Endothelial cell of umbilical vein (primary cell): ENCODE measurements around the gene MBL2. TPM values are rescaled to one million over a fixed set of nuclear protein-coding genes. Genes with fewer than 3 reads are reported as not detected.

Source experiments
- BruUV-seq: library from RNA; stranded (reverse); fragments of 400-500 nt; replicated peaks from 2 replicates; lab custom pipeline; 2021; lab: Mats Ljungman, UMichigan
- CTCF ChIA-PET: fragments of 300-600, 350-600 bp; sonication (Branson Sonifier 250); formaldehyde crosslinking; loops from one replicate; lab custom pipeline; 2021; ENCODE audit warnings: antibody characterized with exemption, inconsistent platforms; lab: Charles Lee
- POLR2A ChIA-PET: fragments of 300-600, 350-600 bp; sonication (Branson Sonifier 250); formaldehyde crosslinking; loops from one replicate; lab custom pipeline; 2021; ENCODE audit warnings: antibody characterized with exemption, inconsistent platforms; lab: Charles Lee
- DNase-seq: peaks from one replicate; pipeline ENCODE4 v3.0.0-alpha.2; 2011; ENCODE audit warnings: low read depth, low spot score
- FAIRE-seq: peaks from 2 replicates; lab custom pipeline; 2011; peaks lifted over from hg19 to GRCh38; lab: Jason Lieb, UNC
- H2AFZ ChIP-seq: 2 replicates; pipeline ENCODE4 v1.6.0; 2012; ENCODE audit warnings: low read depth, low read length, control low read depth, inconsistent platforms
- H3K27ac ChIP-seq: 2 replicates; pipeline ENCODE4 v1.5.1; 2011; ENCODE audit warnings: low read depth, mild to moderate bottlenecking, control low read depth, low read length, moderate library complexity; ENCODE audit not compliant: insufficient read depth
- H3K27me3 ChIP-seq, 2 experiments: 2 replicates each; pipeline versions ENCODE4 v1.6.0 to v1.6.1; 2011; ENCODE audit warnings: low read length in 2 of 2, mixed read lengths in 1 of 2; ENCODE audit not compliant: control insufficient read depth in 2 of 2, insufficient read depth in 2 of 2
- H3K36me3 ChIP-seq, 2 experiments: 2 replicates in 1 of 2; 3 replicates in 1 of 2; pipeline ENCODE4 v1.5.1; 2011; ENCODE audit warnings: low read length in 2 of 2, mild to moderate bottlenecking in 1 of 2, moderate library complexity in 1 of 2; ENCODE audit not compliant: control insufficient read depth in 2 of 2, insufficient read depth in 2 of 2; ENCODE audit errors: extremely low read depth in 1 of 2
- H3K4me1 ChIP-seq: 3 replicates; pipeline ENCODE4 v1.5.1; 2011; ENCODE audit warnings: mild to moderate bottlenecking, low read length; ENCODE audit not compliant: control insufficient read depth, insufficient read depth; ENCODE audit errors: extremely low read depth
- H3K4me2 ChIP-seq: 2 replicates; pipeline ENCODE4 v1.6.1; 2011; ENCODE audit warnings: low read length, control low read depth, mixed read lengths; ENCODE audit not compliant: insufficient read depth
- H3K4me3 ChIP-seq, 3 experiments: fragments of 200-600 bp in 1 of 3; sonication (generic), shearing (Covaris generic) in 1 of 3; replicated peaks in 1 of 3; 2 replicates each; pipeline ENCODE4 v1.5.1; 2011 to 2016; ENCODE audit warnings: control low read depth in 3 of 3, low read length in 3 of 3, mild to moderate bottlenecking in 2 of 3, inconsistent platforms in 1 of 3, low read depth in 1 of 3, moderate library complexity in 1 of 3; ENCODE audit not compliant: insufficient read depth in 1 of 3
- H3K79me2 ChIP-seq: 2 replicates; pipeline ENCODE4 v1.6.0; 2012; ENCODE audit warnings: low read length, inconsistent platforms; ENCODE audit not compliant: control insufficient read depth, insufficient read depth
- H3K9ac ChIP-seq: replicated peaks from 2 replicates; pipeline ENCODE3; 2011; ENCODE audit warnings: low read length, control low read depth; ENCODE audit not compliant: insufficient read depth; ENCODE audit errors: extremely low read depth
- H3K9me1 ChIP-seq: replicated peaks from 3 replicates; pipeline ENCODE4 v1.6.0; 2011; ENCODE audit warnings: mild to moderate bottlenecking, low read length; ENCODE audit not compliant: control insufficient read depth, insufficient read depth; ENCODE audit errors: extremely low read depth
- H3K9me3 ChIP-seq: replicated peaks from 2 replicates; pipeline ENCODE4 v1.5.1; 2012; ENCODE audit warnings: low read length, inconsistent platforms; ENCODE audit not compliant: control insufficient read depth, insufficient read depth
- H4K20me1 ChIP-seq: replicated peaks from 2 replicates; pipeline ENCODE3; 2011; ENCODE audit warnings: mild to moderate bottlenecking, low read length; ENCODE audit not compliant: control insufficient read depth, insufficient read depth; ENCODE audit errors: extremely low read depth
- CTCF ChIP-seq, 2 donors: IDR thresholded peaks; 1 replicate in 1 of 2; 2 replicates in 1 of 2; pipeline ENCODE4 v1.5.1; 2011; ENCODE audit warnings: low read length in 2 of 2, mild to moderate bottlenecking in 2 of 2, moderate library complexity in 2 of 2, control low read depth in 1 of 2, inconsistent platforms in 1 of 2, low read depth in 1 of 2; ENCODE audit not compliant: insufficient read depth in 1 of 2; ENCODE audit errors: extremely low read depth in 1 of 2
- EZH2 ChIP-seq: IDR thresholded peaks from 2 replicates; pipeline ENCODE4 v1.6.1; 2012; ENCODE audit warnings: borderline replicate concordance, low read depth, mild to moderate bottlenecking, moderate library complexity, low read length, inconsistent platforms; ENCODE audit not compliant: severe bottlenecking
- FOS ChIP-seq: IDR thresholded peaks from 2 replicates; pipeline ENCODE4 v1.6.1; 2011; ENCODE audit warnings: mild to moderate bottlenecking, low read length, moderate library complexity, borderline replicate concordance; ENCODE audit not compliant: insufficient read depth
- GATA2 ChIP-seq: IDR thresholded peaks from 2 replicates; pipeline ENCODE4 v1.7.0; 2011; ENCODE audit warnings: low read depth, mild to moderate bottlenecking, moderate library complexity, mixed read lengths, low read length; ENCODE audit not compliant: insufficient read length, insufficient read depth
- JUN ChIP-seq: IDR thresholded peaks from 2 replicates; pipeline ENCODE4 v1.6.1; 2011; ENCODE audit warnings: borderline replicate concordance, low read depth; ENCODE audit not compliant: insufficient read length, insufficient read depth
- MAX ChIP-seq: IDR thresholded peaks from 2 replicates; pipeline ENCODE4 v1.6.1; 2011; ENCODE audit not compliant: insufficient read depth, insufficient read length
- MYC ChIP-seq: IDR thresholded peaks from one replicate; pipeline ENCODE4 v1.6.1; 2011; ENCODE audit warnings: mild to moderate bottlenecking, low read depth, low read length
- POLR2A ChIP-seq: IDR thresholded peaks from 2 replicates; pipeline ENCODE4 v1.6.1; 2012; ENCODE audit warnings: low read depth, mild to moderate bottlenecking, control low read depth, low read length
- POLR2AphosphoS5 ChIP-seq: IDR thresholded peaks from 2 replicates; pipeline ENCODE4 v1.6.1; 2012; ENCODE audit warnings: low read depth, mild to moderate bottlenecking, control low read depth, low read length, moderate library complexity; ENCODE audit not compliant: insufficient read depth
- dilution Hi-C: fragments of 300-500 bp; cut with MboI; formaldehyde crosslinking; loops from one replicate; pipeline ENCODE4 v1.15.0; 2019; ENCODE audit warnings: low sequenced_read_pairs; ENCODE audit not compliant: extremely low pct_ligation_motif_present
- intact Hi-C: fragments of 100-400 bp; cut with micrococcal nuclease; formaldehyde crosslinking; loops from one replicate; pipeline ENCODE4 v1.10.0; 2022
- polyA plus RNA-seq, 4 experiments: library from polyadenylated mRNA; depleted of rRNA in 3 of 4; stranded (reverse) in 3 of 4; unstranded in 1 of 4; fragments of >200 nt; gene quantifications; 2 replicates each; pipeline versions ENCODE4 v1.2.1 to v1.2.3, GENCODE V29; 2011 to 2012; ENCODE audit warnings: missing spikeins in 1 of 4
- total RNA-seq: library from RNA; stranded (reverse); gene quantifications from 2 replicates; pipeline ENCODE4 v1.2.3, GENCODE V29; 2021

The MBL2 gene
- total and polyA plus RNA-seq, 2 donors (not counting 3 experiments of a cell fraction or from before 2014, with no cell fraction given) = not detected

- H2AFZ ChIP-seq = no peak overlapping the region
- H4K20me1 ChIP-seq = no peaks in the 10 kb centered on the region
- H3K9me1 ChIP-seq = peaks cover 4% of the 10 kb centered on the region
- no peak overlapping the region for H3K4me2 ChIP-seq
- H3K79me2 ChIP-seq = no peaks in the 10 kb centered on the region
- FAIRE-seq (no peak), DNase-seq (no peak)
- TF ChIP-seq GATA2 (no peak), MYC (no peak), JUN (no peak), POLR2AphosphoS5 (no peak), MAX (no peak), EZH2 (no peak), FOS (no peak)
- no peaks in the 10 kb centered on the region for H3K36me3 ChIP-seq
- H3K4me1 ChIP-seq = no peaks in the 10 kb centered on the region
- CTCF ChIA-PET = interaction anchor here (1.3 kb wide), 1 partner anchor 142 kb away, joined by 3 read pairs; no protein-coding TSS in a partner anchor
- H3K9me3 ChIP-seq = no peaks in the 10 kb centered on the region
- no peak overlapping the region for H3K4me3 ChIP-seq
- dilution Hi-C loops (no loop called here), intact Hi-C loops (no loop called here)
- no peak overlapping the region for H3K9ac ChIP-seq
- no TSS peak for BruUV-seq
- H3K27ac ChIP-seq = no peak overlapping the region
- H3K27me3 ChIP-seq = peaks cover 0 to 2% of the 10 kb centered on the region in 2 experiments
- POLR2A ChIA-PET = no interaction called here
These were observed 12.8 kb upstream of the MBL2 start for GRCh38 chr10:52785418-52785817.

- peaks cover 2% of the 10 kb centered on the region in 2 experiments for H3K27me3 ChIP-seq
- no peak overlapping the region for H3K27ac ChIP-seq
- DNase-seq = no peak
- intact Hi-C loops = loop anchor here (5.0 kb wide), 1 partner anchor 566 kb away; no protein-coding TSS in a partner anchor
- H2AFZ ChIP-seq = no peak overlapping the region
- peaks cover 1% of the 10 kb centered on the region for H3K9me1 ChIP-seq
- no TSS peak for BruUV-seq
- no peak overlapping the region for H3K9ac ChIP-seq
- no peak overlapping the region for H3K4me3 ChIP-seq
- no peaks in the 10 kb centered on the region for H3K4me1 ChIP-seq
- H3K79me2 ChIP-seq = no peaks in the 10 kb centered on the region
- no peaks in the 10 kb centered on the region for H3K9me3 ChIP-seq
- no peaks in the 10 kb centered on the region for H3K36me3 ChIP-seq
- POLR2A ChIA-PET = no interaction called here
- FAIRE-seq = no peak
- CTCF ChIA-PET = interaction anchor here (1.1 to 7.1 kb wide), 3 partner anchors 11 to 42 kb away, joined by 3 to 182 read pairs (median 3); no protein-coding TSS in a partner anchor
- no peak overlapping the region for H3K4me2 ChIP-seq
- TF ChIP-seq CTCF (IDR thresholded peaks at IDR 0.05; ENCODE audit: extremely low read depth in 1 of 2, insufficient read depth in 1 of 2, low read depth in 1 of 2, low read length in 2 of 2) (no peak), MYC (no peak), GATA2 (no peak), JUN (no peak), MAX (no peak), FOS (no peak), POLR2A (no peak), POLR2AphosphoS5 (no peak), EZH2 (no peak)
- H4K20me1 ChIP-seq = no peaks in the 10 kb centered on the region
- dilution Hi-C loops = no loop called here
These were observed 11.1 kb upstream of the MBL2 start for GRCh38 chr10:52783726-52784125.
